Endothelial cell of umbilical vein (primary cell): ENCODE data around the gene HOXB4. TPM values are rescaled to one million over a fixed set of nuclear protein-coding genes. Genes with fewer than 3 reads are reported as not detected.

ENCODE experiments used
- BruUV-seq: library from RNA; stranded (reverse); fragments of 400-500 nt; replicated peaks from 2 replicates; lab custom pipeline; 2021; lab: Mats Ljungman, UMichigan
- CTCF ChIA-PET: fragments of 300-600, 350-600 bp; sonication (Branson Sonifier 250); formaldehyde crosslinking; loops from one replicate; lab custom pipeline; 2021; ENCODE audit warnings: antibody characterized with exemption, inconsistent platforms; lab: Charles Lee
- POLR2A ChIA-PET: fragments of 300-600, 350-600 bp; sonication (Branson Sonifier 250); formaldehyde crosslinking; loops from one replicate; lab custom pipeline; 2021; ENCODE audit warnings: antibody characterized with exemption, inconsistent platforms; lab: Charles Lee
- DNase-seq: peaks from one replicate; pipeline ENCODE4 v3.0.0-alpha.2; 2011; ENCODE audit warnings: low read depth, low spot score
- FAIRE-seq: peaks from 2 replicates; lab custom pipeline; 2011; peaks lifted over from hg19 to GRCh38; lab: Jason Lieb, UNC
- H2AFZ ChIP-seq: 2 replicates; pipeline ENCODE4 v1.6.0; 2012; ENCODE audit warnings: low read depth, low read length, control low read depth, inconsistent platforms
- H3K27ac ChIP-seq: 2 replicates; pipeline ENCODE4 v1.5.1; 2011; ENCODE audit warnings: low read depth, mild to moderate bottlenecking, control low read depth, low read length, moderate library complexity; ENCODE audit not compliant: insufficient read depth
- H3K27me3 ChIP-seq, 2 experiments: 2 replicates each; pipeline versions ENCODE4 v1.6.0 to v1.6.1; 2011; ENCODE audit warnings: low read length in 2 of 2, mixed read lengths in 1 of 2; ENCODE audit not compliant: control insufficient read depth in 2 of 2, insufficient read depth in 2 of 2
- H3K36me3 ChIP-seq, 2 experiments: 2 replicates in 1 of 2; 3 replicates in 1 of 2; pipeline ENCODE4 v1.5.1; 2011; ENCODE audit warnings: low read length in 2 of 2, mild to moderate bottlenecking in 1 of 2, moderate library complexity in 1 of 2; ENCODE audit not compliant: control insufficient read depth in 2 of 2, insufficient read depth in 2 of 2; ENCODE audit errors: extremely low read depth in 1 of 2
- H3K4me1 ChIP-seq: 3 replicates; pipeline ENCODE4 v1.5.1; 2011; ENCODE audit warnings: mild to moderate bottlenecking, low read length; ENCODE audit not compliant: control insufficient read depth, insufficient read depth; ENCODE audit errors: extremely low read depth
- H3K4me2 ChIP-seq: 2 replicates; pipeline ENCODE4 v1.6.1; 2011; ENCODE audit warnings: low read length, control low read depth, mixed read lengths; ENCODE audit not compliant: insufficient read depth
- H3K4me3 ChIP-seq, 3 experiments: fragments of 200-600 bp in 1 of 3; sonication (generic), shearing (Covaris generic) in 1 of 3; replicated peaks in 1 of 3; 2 replicates each; pipeline ENCODE4 v1.5.1; 2011 to 2016; ENCODE audit warnings: control low read depth in 3 of 3, low read length in 3 of 3, mild to moderate bottlenecking in 2 of 3, inconsistent platforms in 1 of 3, low read depth in 1 of 3, moderate library complexity in 1 of 3; ENCODE audit not compliant: insufficient read depth in 1 of 3
- H3K79me2 ChIP-seq: 2 replicates; pipeline ENCODE4 v1.6.0; 2012; ENCODE audit warnings: low read length, inconsistent platforms; ENCODE audit not compliant: control insufficient read depth, insufficient read depth
- H3K9ac ChIP-seq: replicated peaks from 2 replicates; pipeline ENCODE3; 2011; ENCODE audit warnings: low read length, control low read depth; ENCODE audit not compliant: insufficient read depth; ENCODE audit errors: extremely low read depth
- H3K9me1 ChIP-seq: replicated peaks from 3 replicates; pipeline ENCODE4 v1.6.0; 2011; ENCODE audit warnings: mild to moderate bottlenecking, low read length; ENCODE audit not compliant: control insufficient read depth, insufficient read depth; ENCODE audit errors: extremely low read depth
- H3K9me3 ChIP-seq: replicated peaks from 2 replicates; pipeline ENCODE4 v1.5.1; 2012; ENCODE audit warnings: low read length, inconsistent platforms; ENCODE audit not compliant: control insufficient read depth, insufficient read depth
- H4K20me1 ChIP-seq: replicated peaks from 2 replicates; pipeline ENCODE3; 2011; ENCODE audit warnings: mild to moderate bottlenecking, low read length; ENCODE audit not compliant: control insufficient read depth, insufficient read depth; ENCODE audit errors: extremely low read depth
- CTCF ChIP-seq, 2 donors: IDR thresholded peaks; 1 replicate in 1 of 2; 2 replicates in 1 of 2; pipeline ENCODE4 v1.5.1; 2011; ENCODE audit warnings: low read length in 2 of 2, mild to moderate bottlenecking in 2 of 2, moderate library complexity in 2 of 2, control low read depth in 1 of 2, inconsistent platforms in 1 of 2, low read depth in 1 of 2; ENCODE audit not compliant: insufficient read depth in 1 of 2; ENCODE audit errors: extremely low read depth in 1 of 2
- EZH2 ChIP-seq: IDR thresholded peaks from 2 replicates; pipeline ENCODE4 v1.6.1; 2012; ENCODE audit warnings: borderline replicate concordance, low read depth, mild to moderate bottlenecking, moderate library complexity, low read length, inconsistent platforms; ENCODE audit not compliant: severe bottlenecking
- FOS ChIP-seq: IDR thresholded peaks from 2 replicates; pipeline ENCODE4 v1.6.1; 2011; ENCODE audit warnings: mild to moderate bottlenecking, low read length, moderate library complexity, borderline replicate concordance; ENCODE audit not compliant: insufficient read depth
- GATA2 ChIP-seq: IDR thresholded peaks from 2 replicates; pipeline ENCODE4 v1.7.0; 2011; ENCODE audit warnings: low read depth, mild to moderate bottlenecking, moderate library complexity, mixed read lengths, low read length; ENCODE audit not compliant: insufficient read length, insufficient read depth
- JUN ChIP-seq: IDR thresholded peaks from 2 replicates; pipeline ENCODE4 v1.6.1; 2011; ENCODE audit warnings: borderline replicate concordance, low read depth; ENCODE audit not compliant: insufficient read length, insufficient read depth
- MYC ChIP-seq: IDR thresholded peaks from one replicate; pipeline ENCODE4 v1.6.1; 2011; ENCODE audit warnings: mild to moderate bottlenecking, low read depth, low read length
- POLR2A ChIP-seq: IDR thresholded peaks from 2 replicates; pipeline ENCODE4 v1.6.1; 2012; ENCODE audit warnings: low read depth, mild to moderate bottlenecking, control low read depth, low read length
- POLR2AphosphoS5 ChIP-seq: IDR thresholded peaks from 2 replicates; pipeline ENCODE4 v1.6.1; 2012; ENCODE audit warnings: low read depth, mild to moderate bottlenecking, control low read depth, low read length, moderate library complexity; ENCODE audit not compliant: insufficient read depth
- dilution Hi-C: fragments of 300-500 bp; cut with MboI; formaldehyde crosslinking; loops from one replicate; pipeline ENCODE4 v1.15.0; 2019; ENCODE audit warnings: low sequenced_read_pairs; ENCODE audit not compliant: extremely low pct_ligation_motif_present
- intact Hi-C: fragments of 100-400 bp; cut with micrococcal nuclease; formaldehyde crosslinking; loops from one replicate; pipeline ENCODE4 v1.10.0; 2022
- polyA plus RNA-seq, 4 experiments: library from polyadenylated mRNA; depleted of rRNA in 3 of 4; stranded (reverse) in 3 of 4; unstranded in 1 of 4; fragments of >200 nt; gene quantifications; 2 replicates each; pipeline versions ENCODE4 v1.2.1 to v1.2.3, GENCODE V29; 2011 to 2012; ENCODE audit warnings: missing spikeins in 1 of 4
- total RNA-seq: library from RNA; stranded (reverse); gene quantifications from 2 replicates; pipeline ENCODE4 v1.2.3, GENCODE V29; 2021
- TF ChIP-seq, protein P1 (sequence below): IDR thresholded peaks from 2 replicates; pipeline ENCODE4 v1.6.1; 2011; ENCODE audit not compliant: insufficient read depth, insufficient read length

The HOXB4 gene
- total and polyA plus RNA-seq, 2 donors (not counting 3 experiments of a cell fraction or from before 2014, with no cell fraction given), result 4.6 to 13.1 TPM

GRCh38 chr17:48564188-48565021 lies 13.7 kb downstream of the HOXB4 start:
- intact Hi-C loops, result no loop called here
- Histone ChIP-seq H4K20me1 (no peaks in the 10 kb centered on the region), H3K36me3 (peaks cover 0 to 5% of the 10 kb centered on the region in 2 experiments), H3K4me1 (peaks cover 45% of the 10 kb centered on the region), H3K9me3 (no peaks in the 10 kb centered on the region), H3K9ac (peak overlapping the region; percentile 27), H3K9me1 (no peaks in the 10 kb centered on the region), H2AFZ (peak overlapping the region; percentile 2), H3K27ac (peak overlapping the region; percentile 34), H3K4me2 (peak overlapping the region; percentile 56), H3K4me3 (peak overlapping the region; percentile 5 to 37 (median 25)), H3K27me3 (no peaks in the 10 kb centered on the region), H3K79me2 (peaks cover 80% of the 10 kb centered on the region)
- TF ChIP-seq JUN (no peak), POLR2AphosphoS5 (no peak), POLR2A (no peak), MYC (no peak), FOS (no peak), EZH2 (no peak), GATA2 (no peak), CTCF (IDR thresholded peaks at IDR 0.05; ENCODE audit: extremely low read depth in 1 of 2, insufficient read depth in 1 of 2, low read depth in 1 of 2, low read length in 2 of 2) (no peak)
- TF ChIP-seq, protein P1, sequence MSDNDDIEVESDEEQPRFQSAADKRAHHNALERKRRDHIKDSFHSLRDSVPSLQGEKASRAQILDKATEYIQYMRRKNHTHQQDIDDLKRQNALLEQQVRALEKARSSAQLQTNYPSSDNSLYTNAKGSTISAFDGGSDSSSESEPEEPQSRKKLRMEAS, result no peak
- BruUV-seq, result no TSS peak
- no peak for FAIRE-seq
- ChIA-PET CTCF (interaction anchor here (0.7 to 1.4 kb wide), 3 partner anchors 9 to 302 kb away, joined by 3 read pairs; partner anchors contain the start of gene HOXB5), POLR2A (no interaction called here)
- peak; percentile 40 for DNase-seq
- dilution Hi-C loops, result no loop called here
